LNCaP clone FGC (cell line): Measurements from ENCODE around the gene RAB6A.
A peak's percentile ranks its signal among the peaks of the same experiment; 100 is the strongest.

Source experiments
- DNase-seq: peaks from one replicate; pipeline ENCODE4 v3.0.0-alpha.2; 2011; ENCODE audit warnings: low read depth
- H3K4me3 ChIP-seq: 2 replicates; pipeline ENCODE4 v1.5.1; 2011; ENCODE audit warnings: mild to moderate bottlenecking, low read depth, low read length, control low read depth
- CTCF ChIP-seq: IDR thresholded peaks from 2 replicates; pipeline ENCODE4 v1.5.1; 2012; ENCODE audit warnings: mild to moderate bottlenecking; ENCODE audit not compliant: control insufficient read depth, insufficient read depth; ENCODE audit errors: extremely low read depth

RAB6A gene

GRCh38 chr11:73625696-73626318, 135.1 kb downstream of the RAB6A start:
- H3K4me3 ChIP-seq, result peak overlapping the region; percentile 16; the same call in 1 of the 2 replicates
- TF ChIP-seq CTCF, result peak; percentile 95
- DNase-seq, result peak; percentile 57
